ENCODE measurements around the gene TRANK1. TPM values are rescaled to one million over a fixed set of nuclear protein-coding genes. Genes with fewer than 3 reads are reported as not detected.
A peak's percentile ranks its signal among the peaks of the same experiment; 100 is the strongest.
"Not testable (repeated sequence)": the region's sequence is repeated elsewhere in the genome, so short reads cannot be mapped to it uniquely, and the experiment has no call there.

TRANK1 gene
- total RNA-seq, 1 experiment from 2014 or later, result 0.86 TPM

DNA sequence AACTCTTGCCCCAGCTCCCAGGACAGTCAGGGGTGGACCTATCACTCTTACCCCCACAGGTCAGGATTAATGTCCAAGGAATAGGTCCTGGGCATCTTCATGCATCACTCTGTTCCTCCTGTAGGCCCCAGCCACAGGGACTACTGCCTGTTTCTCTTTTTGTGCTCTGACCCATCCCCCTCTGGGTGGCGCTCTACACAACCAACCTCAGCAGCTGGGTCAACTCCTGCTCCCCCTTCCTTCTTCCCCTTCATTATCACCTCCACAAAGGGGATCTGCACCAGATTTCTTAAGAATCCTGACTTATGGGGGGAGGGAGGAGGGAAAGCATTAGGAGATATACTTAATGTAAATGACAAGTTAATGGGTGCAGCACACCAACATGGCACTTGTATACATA is 12.2 kb upstream of the TRANK1 start:
- no peak for DNase-seq (ENCODE audit: low read depth)

DNA sequence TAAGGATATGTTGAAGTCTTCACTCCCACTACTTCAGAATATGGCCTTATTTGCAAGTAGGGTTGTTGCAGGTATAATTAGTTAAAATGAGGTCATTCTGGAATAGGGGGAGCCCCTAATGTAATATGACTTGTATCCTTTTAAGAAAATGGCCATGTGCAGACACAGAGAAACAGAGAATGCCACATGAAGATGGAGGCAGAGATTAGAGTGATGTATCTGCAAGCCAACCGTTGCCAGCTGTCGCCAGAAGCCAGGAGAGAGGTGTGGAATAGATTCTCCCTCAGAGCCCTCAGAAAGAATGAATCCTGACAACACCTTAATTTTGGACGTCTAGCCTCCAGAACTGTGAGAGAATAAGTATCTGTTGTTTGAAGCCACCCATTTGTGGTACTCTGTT is 11.3 kb upstream of the TRANK1 start:
- DNase-seq (ENCODE audit: low read depth), result no peak

DNA sequence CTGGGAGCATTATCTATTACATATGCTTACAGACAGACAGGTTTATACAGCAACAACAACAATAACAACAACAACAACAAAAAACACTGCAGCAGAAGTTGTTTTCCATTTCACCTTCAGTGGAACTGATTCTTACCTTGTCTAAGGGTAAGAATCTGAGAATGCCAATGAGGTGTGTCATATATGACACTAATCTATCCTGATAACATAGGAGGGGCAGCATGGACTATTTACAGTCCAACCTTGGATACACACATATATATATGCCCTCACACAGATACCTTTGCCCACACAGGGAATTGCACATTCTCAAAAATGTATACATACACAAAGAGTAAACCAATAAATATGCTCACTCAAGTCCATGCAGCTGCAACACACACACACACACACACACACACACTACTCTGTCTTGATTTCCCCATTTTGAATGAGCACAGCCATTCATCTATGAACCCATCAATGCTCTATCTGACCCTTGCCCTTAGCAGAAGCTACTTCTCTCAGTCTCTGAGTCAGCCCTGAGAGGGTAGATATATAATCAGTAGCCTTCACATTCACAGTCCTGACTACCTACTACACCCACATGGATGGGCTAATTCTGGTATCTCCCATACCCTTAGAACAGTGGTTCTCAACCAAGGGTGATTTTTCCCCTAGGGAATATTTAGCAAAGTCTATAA is 9.7 kb upstream of the TRANK1 start:
- DNase-seq (ENCODE audit: low read depth), result no peak

DNA sequence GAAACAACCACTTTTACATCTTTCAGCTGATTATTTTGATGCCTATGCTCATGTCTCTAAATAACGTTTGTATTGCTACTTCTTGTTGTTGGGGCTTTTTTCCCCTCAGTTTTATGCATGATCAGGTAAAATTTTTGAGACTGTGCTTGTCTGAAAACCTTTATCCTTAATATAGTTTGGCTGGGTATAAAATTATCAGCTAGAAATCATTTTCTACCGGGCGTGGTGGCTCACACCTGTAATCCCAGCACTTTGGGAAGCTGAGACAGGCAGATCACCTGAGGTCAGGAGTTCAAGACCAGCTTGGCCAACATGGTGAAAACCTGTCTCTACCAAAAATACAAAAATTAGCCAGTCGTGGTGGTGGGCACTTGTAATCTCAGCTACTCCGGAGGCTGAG is 3.0 kb upstream of the TRANK1 start:
- DNase-seq (ENCODE audit: low read depth), result not testable (repeated sequence)

DNA sequence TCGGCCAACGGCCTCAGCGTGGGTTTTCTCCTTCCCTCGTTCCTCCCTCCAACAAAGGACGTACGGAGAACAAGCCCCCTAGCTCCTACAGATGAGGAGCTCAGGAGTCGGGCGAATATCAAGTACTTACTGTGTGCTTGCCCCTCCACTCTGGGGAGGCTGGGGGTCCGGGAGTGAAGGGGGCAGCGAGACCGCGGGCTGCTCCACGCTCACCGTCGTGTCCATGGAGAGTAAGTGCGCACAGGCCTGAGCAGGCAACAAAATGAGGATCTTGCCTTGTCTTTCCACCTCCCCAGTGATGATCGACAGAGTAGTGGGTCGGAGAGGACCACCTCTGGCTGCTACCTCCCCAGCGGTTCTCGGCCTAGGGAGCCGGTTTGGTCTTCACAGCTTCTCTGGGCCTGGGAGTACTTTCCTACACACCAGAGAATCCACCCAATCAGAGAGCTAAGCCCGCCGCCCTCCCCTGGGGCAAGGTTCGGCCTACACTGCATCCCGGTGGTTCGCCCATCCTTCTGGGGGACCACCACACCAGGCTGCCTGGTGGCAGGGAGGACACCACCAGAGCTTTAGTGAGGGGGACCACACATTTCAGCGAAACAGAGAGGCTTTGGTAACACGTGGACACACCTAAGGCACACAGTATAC is 603 bp upstream of the TRANK1 start:
- DNase-seq (ENCODE audit: low read depth), result no peak

DNA sequence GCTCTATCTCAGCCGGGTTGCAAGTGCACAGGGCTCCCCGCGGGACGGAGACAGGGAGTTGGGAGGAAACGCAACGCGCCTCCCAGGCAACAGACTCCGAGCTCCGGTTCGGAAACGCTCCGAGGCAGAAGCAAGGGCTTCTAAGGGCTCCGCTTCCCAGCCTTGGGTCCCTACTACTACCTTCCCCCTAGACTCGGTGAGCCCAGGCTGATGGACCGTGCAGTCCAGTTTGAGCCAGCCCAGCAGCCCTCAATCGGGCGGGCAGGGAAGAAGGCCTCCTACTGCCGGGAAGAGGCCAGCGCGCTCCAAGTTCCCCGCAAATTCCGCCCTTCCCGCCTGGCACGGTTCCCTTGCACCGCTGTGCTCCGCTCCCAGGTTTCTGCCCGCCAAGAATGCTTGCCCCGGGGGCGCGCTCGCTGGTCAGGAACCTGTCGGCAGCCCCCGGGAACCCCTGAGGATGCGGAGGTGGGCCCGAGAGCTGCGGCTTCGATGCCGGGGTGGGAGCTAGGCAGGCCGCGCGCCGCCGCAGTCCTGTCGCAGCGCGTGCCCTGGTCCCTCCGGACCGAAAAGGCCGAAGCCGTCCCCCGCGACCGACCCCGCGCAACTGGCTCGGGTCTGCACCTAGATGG is 728 bp downstream of the TRANK1 start:
- DNase-seq (ENCODE audit: low read depth), result peak; percentile 53

DNA sequence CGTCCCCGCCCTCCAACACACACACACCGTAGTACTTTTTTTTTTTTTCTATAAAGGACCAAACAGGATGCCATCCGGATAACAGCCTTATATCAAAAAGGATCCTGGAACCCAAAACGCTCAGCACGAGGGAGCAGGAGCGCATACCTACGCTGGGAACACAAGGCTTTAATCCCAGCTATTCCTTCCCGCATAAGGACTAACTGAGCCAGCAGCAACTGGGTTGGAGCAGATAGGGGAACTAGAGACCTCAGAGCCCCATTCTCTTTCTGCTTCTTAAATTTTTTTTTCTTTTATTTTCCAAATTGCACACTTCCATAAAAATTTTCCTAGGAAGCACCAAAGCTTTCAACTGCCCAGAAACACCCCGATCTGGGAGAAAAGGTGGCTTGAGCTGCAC is 1.3 kb downstream of the TRANK1 start:
- no peak for DNase-seq (ENCODE audit: low read depth)

DNA sequence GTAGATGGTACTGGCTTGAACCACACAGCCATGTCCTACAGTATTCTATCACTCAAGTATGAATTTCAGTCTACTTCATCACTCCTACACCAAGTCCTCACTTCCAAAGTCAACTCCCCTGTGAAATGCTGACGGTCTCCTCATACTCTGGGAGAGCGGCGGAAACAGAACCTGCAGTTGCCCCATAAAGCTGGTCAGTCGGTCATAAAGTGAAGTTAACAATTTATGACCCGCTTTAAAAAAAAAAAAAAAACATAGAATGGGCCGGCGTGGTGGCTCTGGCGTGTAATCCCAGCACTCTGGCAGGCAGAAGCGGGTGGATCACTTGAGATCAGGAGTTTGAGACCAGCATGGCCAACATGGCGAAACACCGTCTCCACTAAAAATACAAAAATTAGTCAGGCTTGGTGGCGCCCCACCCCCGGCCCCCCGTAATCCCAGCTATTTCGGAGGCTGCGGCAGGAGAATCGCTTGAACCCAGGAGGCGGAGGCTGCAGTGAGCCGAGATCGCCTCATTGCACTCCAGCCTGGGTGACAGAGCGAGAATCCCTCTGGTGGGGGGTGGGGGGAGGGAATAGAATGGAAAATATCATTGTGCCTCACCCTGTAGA is 2.1 kb downstream of the TRANK1 start:
- no peak for DNase-seq (ENCODE audit: low read depth)

DNA sequence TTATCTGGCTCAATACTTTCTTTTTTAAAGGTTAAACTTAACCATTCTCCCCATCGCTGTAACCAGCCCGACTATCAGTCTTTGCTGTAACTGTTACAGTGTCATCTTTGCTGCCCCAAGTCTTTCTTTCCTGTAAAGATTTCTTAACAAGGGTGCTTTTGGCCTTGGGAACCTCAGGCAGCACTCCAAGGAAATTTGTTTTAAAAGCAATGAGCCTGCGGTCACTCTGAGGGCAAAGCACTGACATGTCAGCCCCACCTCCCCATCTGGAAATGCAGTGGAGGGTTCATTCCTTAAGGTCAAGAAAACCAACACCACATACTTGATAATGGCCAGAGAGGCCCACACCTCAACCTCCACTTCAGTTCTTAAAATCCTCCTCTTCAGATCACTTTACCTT is 3.2 kb downstream of the TRANK1 start:
- DNase-seq (ENCODE audit: low read depth), result no peak

DNA sequence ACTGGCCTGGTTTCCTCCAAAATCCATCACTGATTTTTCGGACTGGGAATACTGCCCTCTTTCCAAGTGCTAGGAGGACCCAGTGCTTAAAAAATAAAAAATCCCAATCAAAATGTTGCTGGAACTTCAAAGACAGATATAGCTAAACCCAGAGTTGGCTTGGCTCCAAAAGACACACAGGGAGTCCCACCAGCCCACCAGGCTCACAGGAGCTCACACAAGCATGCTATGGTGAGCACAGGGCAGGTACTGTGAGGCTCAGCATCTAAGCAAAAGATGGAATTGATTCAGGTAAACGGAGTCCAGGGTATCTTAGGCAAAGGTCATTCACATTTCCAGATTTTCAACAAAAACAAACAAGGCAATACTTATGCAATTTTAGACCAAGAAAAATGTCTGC is 3.7 kb downstream of the TRANK1 start:
- no peak for DNase-seq (ENCODE audit: low read depth)

DNA sequence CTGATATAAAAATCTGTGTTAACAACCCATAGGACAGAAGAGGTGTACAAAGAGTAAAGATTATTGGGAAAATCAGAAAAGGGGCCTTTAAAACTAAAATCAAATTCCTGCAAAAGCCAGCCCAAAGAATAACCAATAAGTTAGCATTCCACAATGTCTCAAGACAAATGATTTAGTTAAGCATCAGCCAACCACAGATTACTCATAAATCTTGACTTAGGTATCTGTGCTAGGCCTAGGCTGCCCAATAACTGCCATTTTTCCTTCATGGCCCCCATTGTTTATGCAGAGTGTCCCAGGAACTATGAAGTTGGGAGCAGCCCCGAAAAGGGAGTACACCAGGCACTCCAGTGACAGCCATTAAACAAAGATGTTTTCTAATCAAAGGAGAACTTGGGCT is 7.4 kb downstream of the TRANK1 start:
- no peak for DNase-seq (ENCODE audit: low read depth)

DNA sequence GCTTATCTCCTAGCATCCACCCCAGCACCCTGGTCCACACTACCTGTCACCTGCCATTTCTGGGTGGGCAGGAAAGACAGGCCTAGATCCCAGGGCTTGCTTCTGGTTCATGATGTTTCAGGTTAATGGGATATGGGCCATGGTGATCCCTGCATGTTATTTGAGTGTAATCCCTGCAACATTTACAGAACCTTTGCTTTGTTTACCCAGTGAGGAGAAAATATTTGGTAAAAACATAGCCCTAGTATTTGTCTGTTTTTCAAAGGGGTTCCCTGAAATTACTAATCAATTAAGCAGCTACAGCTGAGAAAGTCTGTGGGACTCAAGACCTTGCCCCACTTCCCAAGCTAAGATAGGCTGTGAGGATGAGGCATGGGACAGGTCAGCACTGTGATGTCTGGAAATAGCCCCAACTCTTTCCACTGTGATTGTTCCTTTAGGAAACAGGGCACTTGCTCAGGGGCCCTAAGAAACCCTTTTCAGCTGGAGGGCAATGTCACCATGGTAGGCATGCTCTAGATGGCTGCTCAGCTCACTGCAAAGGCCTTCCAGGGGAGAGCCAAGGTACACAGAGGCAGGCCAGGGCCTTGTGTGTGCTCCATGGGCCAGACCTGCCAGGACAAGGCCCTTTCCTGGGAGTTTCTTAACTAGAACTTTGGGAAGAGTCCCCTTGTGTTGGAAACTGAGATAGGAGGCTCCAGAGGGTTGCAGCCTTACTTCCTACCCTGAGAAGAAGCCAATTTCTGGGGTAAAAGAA is 11.1 kb downstream of the TRANK1 start:
- DNase-seq (ENCODE audit: low read depth), result no peak

DNA sequence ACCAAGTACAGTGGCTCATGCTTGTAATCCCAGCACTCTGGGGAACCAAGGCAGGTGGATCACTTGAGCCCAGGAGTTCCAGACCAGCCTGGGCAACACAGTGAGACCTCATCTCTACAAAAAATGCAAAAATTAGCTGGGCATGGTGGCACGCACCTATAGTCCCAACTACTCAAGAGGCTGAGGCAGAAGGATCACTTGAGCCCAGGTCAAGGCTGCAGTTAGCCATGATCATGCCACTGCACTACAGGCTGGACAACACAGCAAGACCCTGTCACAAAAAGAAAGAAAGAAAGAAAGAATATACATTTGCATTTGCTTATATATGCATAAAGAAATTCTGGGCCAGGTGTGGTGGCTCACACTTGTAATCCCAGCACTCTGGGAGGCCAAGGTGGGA is 13.4 kb downstream of the TRANK1 start:
- not testable (repeated sequence) for DNase-seq (ENCODE audit: low read depth)

DNA sequence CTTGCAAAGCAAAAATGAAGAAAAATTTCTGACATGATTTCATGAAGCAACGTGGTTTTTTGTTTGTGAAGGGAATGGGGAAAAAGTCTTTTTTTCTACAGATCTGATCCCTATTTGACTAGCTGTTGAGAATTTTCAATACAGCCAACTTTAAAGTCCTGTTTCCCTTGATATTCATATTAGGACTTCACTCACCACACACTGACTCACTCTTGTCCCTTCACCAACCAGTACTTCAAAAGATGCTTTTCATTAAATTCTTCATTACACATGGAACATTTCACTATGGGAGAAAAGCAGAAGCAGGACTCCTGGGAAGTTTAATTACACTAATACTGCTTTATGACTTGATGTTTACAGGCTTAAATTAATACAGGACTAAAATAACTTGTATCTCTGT is 16.6 kb downstream of the TRANK1 start:
- DNase-seq (ENCODE audit: low read depth), result no peak

DNA sequence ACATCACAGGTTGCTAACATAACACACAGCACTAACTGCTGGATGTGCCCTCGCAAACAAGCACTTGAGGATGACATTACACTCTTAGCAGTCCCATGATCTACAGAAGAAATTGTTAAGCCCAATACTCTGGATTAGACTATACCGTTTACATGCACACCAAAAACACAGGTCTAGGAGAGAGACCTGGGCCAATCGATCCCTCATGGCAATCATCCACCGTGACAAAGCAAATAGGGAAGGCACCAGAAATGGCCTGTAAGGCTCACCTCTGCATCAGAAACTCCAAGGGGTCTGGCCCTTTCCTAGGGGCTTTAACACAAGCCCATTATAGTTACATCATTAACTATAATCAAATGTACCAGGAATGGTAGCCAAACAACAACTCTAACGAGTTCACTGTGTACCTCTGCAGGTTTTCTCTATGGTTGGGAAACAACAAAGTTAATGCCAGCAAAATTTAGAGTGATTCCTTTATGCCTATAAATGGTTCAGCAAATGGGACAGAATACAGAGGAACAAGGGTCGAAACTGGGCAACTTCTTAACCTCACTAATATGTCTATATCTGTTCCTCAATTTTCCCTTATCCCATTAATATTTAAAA is 18.5 kb downstream of the TRANK1 start:
- no peak for DNase-seq (ENCODE audit: low read depth)

DNA sequence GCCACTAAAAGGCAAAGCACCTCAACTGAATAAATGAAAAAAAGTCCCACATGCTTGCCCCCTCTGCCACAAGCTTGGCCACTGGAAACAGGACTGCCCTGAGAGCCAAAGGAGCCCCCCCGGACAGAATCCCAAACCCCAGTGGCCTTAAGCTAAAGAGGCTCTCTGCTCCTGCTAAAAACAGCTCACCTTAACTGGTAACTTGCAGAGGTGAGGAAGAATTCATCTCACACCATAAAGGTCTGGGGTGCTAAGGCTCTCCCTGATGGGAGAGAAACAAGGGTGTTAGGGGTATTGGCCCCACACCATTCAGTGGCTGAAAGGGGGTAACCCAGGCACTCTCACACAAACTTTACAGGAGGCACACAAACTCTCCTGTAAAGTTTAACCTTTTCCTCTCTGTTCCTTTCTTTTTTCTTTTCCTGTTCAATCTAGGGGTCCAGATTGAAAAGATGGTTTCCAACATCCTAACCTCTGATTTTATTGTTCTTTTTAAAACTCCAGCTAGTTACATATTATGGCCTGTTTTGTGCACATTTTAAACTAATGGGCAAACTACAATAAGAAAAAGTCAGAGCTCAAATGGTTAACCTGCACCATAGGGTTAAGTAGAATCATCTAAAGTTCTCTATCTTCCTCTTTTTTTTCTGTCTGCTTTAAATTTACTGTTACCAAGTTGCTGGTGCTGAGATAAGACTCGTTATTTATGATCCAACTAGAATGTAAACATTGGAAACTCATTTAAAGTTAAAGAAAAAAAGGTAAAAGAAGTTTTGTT is 19.9 kb downstream of the TRANK1 start:
- DNase-seq (ENCODE audit: low read depth), result no peak

DNA sequence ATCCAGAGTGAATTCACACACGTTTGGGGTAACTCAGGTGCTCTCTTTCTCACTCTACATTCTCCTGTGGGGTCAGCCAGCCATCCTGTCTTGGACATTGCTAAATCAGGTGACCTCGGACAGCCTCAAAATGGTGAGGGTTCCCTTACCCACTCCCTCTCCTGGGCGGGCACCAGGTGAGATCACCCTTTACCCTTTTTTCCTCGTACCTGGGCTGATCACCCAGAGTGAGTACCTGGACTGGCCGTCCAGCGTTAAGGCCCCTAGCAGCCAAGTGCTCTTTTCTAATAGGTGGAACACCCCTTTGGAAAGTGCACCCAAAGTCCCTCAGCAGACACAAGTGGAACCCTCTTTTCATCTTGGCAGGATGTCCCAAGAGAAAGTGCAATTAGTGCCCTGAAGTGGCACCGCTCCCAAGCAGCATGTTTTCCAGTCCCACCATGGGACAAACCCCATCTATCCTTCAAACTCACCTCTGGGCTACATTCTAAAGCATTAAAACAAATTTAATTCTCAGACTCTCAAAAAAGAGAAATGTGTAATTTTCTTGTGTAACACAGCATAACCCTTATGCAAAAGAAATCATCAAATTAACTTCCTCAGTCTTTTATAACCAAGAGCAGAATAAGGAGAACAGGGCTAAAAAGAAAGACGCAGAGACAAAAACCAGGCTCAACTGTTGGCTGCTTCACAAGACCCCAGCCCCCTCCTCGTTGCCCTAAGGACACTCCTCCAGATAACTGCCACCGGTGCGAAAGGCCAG is 20.7 kb downstream of the TRANK1 start:
- no peak for DNase-seq (ENCODE audit: low read depth)

DNA sequence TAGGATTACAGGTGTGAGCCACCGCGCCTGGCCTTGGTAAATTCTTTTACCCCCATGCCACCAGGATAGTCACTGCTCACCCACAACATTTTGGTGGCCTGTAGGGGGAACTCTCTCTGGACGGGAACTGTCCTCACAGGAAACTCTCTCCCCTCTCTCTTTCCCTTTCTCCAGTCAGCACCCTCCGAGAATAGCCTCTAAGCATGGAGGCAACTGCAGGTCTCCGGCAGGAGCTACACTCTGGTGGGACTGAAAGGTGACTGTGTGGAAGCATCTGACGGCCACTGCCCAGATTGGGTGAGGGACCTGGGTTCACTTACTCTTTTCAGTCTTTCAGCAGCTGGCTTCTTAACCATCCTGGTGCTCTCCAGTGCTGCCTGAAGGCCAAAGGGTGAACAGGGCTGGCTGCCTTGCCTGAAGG is 21.3 kb downstream of the TRANK1 start:
- peak; percentile 18 for DNase-seq (ENCODE audit: low read depth)

DNA sequence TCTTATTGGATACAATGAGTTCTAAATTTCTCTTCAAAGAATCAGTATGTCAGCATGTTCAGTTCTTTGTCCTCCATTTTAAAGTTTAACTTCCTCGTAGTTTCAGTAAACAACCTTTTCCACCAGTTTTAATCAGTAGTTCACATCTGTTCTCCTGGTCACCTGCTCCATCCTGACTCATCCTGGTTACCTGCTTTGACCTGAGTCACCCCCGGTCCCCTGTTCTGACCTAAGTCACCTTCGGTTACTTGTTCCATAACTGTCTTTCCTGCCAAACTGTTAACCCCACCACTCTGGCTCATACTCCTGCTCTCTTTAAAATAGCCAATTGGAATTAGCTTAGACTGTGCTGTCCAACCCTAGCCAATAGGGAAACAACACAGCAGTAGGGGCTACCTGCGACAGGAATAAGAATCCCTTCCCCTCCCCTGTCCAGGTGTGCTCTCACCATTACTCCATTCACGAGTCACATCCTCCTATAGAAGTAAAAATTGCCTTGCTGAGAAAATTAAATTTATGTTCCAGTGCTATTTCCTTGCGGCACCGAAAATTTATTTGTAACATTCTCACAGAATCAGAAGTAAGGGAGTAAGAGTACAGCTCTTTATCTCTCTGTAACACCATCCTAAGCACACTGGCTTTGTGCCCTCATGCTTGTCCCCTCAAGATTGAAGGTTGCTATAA is 23.8 kb downstream of the TRANK1 start:
- DNase-seq (ENCODE audit: low read depth), result no peak

Data from Daoy (cell line).